A673 (cell line): ENCODE measurements around the gene ZNF439. TPM values are rescaled to one million over a fixed set of nuclear protein-coding genes. Genes with fewer than 3 reads are reported as not detected.
A peak's percentile ranks its signal among the peaks of the same experiment; 100 is the strongest.

Experiments used
- BruUV-seq: library from RNA; stranded (reverse); fragments of 400-500 nt; replicated peaks from 2 replicates; lab custom pipeline; 2021; lab: Mats Ljungman, UMichigan
- CTCF ChIA-PET: fragments of 300-600 bp; sonication (Branson Sonifier 250); formaldehyde crosslinking; loops from one replicate; lab custom pipeline; 2022; ENCODE audit warnings: antibody characterized with exemption; lab: Charles Lee
- POLR2A ChIA-PET: fragments of 300-600 bp; sonication (Branson Sonifier 250); formaldehyde crosslinking; loops from one replicate; lab custom pipeline; 2022; ENCODE audit warnings: antibody characterized with exemption; ENCODE audit not compliant: low non-redundant PET; lab: Charles Lee
- DNase-seq: peaks from one replicate; pipeline ENCODE4 v3.0.0-alpha.2; 2015; ENCODE audit warnings: low spot score
- H3K27ac ChIP-seq: fragments of 200-600 bp; sonication (generic); 2 replicates; pipeline ENCODE4 v1.5.1; 2016; ENCODE audit warnings: mixed run types, low read depth, mild to moderate bottlenecking, mixed read lengths, antibody characterized with exemption, low read length; ENCODE audit not compliant: poor library complexity, severe bottlenecking
- H3K27me3 ChIP-seq: fragments of 200-600 bp; sonication (generic); replicated peaks from 2 replicates; pipeline ENCODE4 v1.6.1; 2017; ENCODE audit warnings: mixed run types, low read depth, mild to moderate bottlenecking, mixed read lengths, antibody characterized with exemption, low read length; ENCODE audit not compliant: insufficient read depth, poor library complexity
- H3K36me3 ChIP-seq: fragments of 200-600 bp; sonication (generic); 2 replicates; pipeline ENCODE4 v1.6.1; 2016; ENCODE audit warnings: mixed run types, mild to moderate bottlenecking, mixed read lengths, antibody characterized with exemption, low read length; ENCODE audit not compliant: insufficient read depth, poor library complexity, severe bottlenecking
- H3K4me1 ChIP-seq: fragments of 200-600 bp; sonication (generic); 2 replicates; pipeline ENCODE4 v1.6.1; 2017; ENCODE audit warnings: mixed run types, mild to moderate bottlenecking, mixed read lengths, antibody characterized with exemption, low read length; ENCODE audit not compliant: insufficient read depth, poor library complexity, severe bottlenecking
- H3K4me3 ChIP-seq: fragments of 200-600 bp; sonication (generic); 2 replicates; pipeline ENCODE4 v1.5.1; 2016; ENCODE audit warnings: low read depth, mixed run types, mild to moderate bottlenecking, mixed read lengths, low read length; ENCODE audit not compliant: poor library complexity, severe bottlenecking
- H3K9me3 ChIP-seq: fragments of 200-600 bp; sonication (generic); 2 replicates; pipeline ENCODE4 v1.6.1; 2016; ENCODE audit warnings: mixed run types, low read depth, mild to moderate bottlenecking, mixed read lengths, antibody characterized with exemption, low read length; ENCODE audit not compliant: poor library complexity, severe bottlenecking
- EZH2 ChIP-seq: fragments of 200-600 bp; sonication (generic); IDR thresholded peaks from 2 replicates; pipeline ENCODE4 v1.6.1; 2017; ENCODE audit warnings: borderline replicate concordance, low read depth, mild to moderate bottlenecking, mixed read lengths, antibody characterized with exemption, low read length; ENCODE audit not compliant: poor library complexity, severe bottlenecking
- intact Hi-C: fragments of 100-400 bp; cut with micrococcal nuclease; formaldehyde crosslinking; loops from one replicate; pipeline ENCODE4 v1.10.0; 2022; ENCODE audit not compliant: unreplicated experiment
- total RNA-seq: library from RNA; stranded (reverse); gene quantifications from 2 replicates; pipeline ENCODE4 v1.2.3, GENCODE V29; 2021
- TF ChIP-seq, protein P1 (sequence below): fragments of 300-800, 200-600 bp; sonication (generic); conservative IDR thresholded peaks from 2 replicates; pipeline ENCODE4 v1.5.1; 2017; ENCODE audit warnings: low read depth, mild to moderate bottlenecking, antibody characterized with exemption, low read length, moderate library complexity, mixed read lengths

ZNF439 gene
- total RNA-seq, 1 experiment from 2014 or later: 4.0 TPM

- Histone ChIP-seq H3K4me3 (peak overlapping the region; percentile 89), H3K4me1 (no peaks in the 10 kb centered on the region), H3K9me3 (peaks cover 3% of the 10 kb centered on the region), H3K27ac (peak overlapping the region; percentile 67), H3K27me3 (no peaks in the 10 kb centered on the region), H3K36me3 (no peaks in the 10 kb centered on the region)
- ChIA-PET POLR2A (interaction anchor here (0.7 kb wide), 1 partner anchor 136 kb away, joined by 5 read pairs; no protein-coding TSS in a partner anchor), CTCF (interaction anchor here (1.3 kb wide), 1 partner anchor 16 kb away, joined by 5 read pairs; no protein-coding TSS in a partner anchor)
- no TSS peak for BruUV-seq
- no peak for TF ChIP-seq EZH2
- TF ChIP-seq, protein P1, sequence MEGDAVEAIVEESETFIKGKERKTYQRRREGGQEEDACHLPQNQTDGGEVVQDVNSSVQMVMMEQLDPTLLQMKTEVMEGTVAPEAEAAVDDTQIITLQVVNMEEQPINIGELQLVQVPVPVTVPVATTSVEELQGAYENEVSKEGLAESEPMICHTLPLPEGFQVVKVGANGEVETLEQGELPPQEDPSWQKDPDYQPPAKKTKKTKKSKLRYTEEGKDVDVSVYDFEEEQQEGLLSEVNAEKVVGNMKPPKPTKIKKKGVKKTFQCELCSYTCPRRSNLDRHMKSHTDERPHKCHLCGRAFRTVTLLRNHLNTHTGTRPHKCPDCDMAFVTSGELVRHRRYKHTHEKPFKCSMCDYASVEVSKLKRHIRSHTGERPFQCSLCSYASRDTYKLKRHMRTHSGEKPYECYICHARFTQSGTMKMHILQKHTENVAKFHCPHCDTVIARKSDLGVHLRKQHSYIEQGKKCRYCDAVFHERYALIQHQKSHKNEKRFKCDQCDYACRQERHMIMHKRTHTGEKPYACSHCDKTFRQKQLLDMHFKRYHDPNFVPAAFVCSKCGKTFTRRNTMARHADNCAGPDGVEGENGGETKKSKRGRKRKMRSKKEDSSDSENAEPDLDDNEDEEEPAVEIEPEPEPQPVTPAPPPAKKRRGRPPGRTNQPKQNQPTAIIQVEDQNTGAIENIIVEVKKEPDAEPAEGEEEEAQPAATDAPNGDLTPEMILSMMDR: no peak
- DNase-seq: no peak
- intact Hi-C loops: loop anchor here (5.0 kb wide), 1 partner anchor 251 kb away; no protein-coding TSS in a partner anchor
These were observed 34.9 kb upstream of the ZNF439 start for GRCh38 chr19:11813703-11814028.

DNA sequence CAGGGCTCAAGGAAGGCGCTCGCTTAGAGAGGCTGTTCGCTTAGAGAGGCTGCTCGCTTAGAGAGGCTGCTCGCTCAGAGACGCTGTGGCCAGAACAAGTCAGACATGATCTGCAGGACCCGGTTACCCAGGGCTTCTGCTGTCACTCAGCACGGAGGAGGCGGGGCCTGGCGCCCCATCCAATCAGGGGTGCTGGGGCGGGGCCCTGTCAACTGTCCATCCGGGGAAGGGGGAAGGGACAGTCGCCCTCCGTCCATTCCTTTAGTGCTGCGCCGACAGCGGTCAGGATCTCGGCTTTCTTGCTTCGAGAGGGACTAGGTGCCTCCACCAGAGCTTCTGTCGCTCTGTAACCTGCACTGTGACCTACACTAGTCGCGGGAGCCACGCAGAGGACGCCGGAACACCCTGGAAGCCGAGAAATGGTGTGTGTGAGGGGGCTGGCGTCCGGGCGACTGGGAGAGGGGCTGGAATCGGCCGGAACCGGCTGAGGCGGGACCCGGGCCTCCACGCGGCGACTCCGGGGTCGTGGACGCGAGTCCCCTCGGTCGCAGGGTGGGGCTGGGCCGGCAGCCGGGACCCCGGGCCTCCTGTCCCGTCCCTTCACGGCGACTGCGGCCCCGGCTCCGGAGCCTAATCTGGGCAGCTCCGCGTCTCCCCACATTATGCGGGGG, 34.4 kb upstream of the ZNF439 start, which contains the start of gene ZNF440:
ZNF440 (plus strand) TSS at position 245 of the 671 bp plus-strand sequence; CDS start at position 420, 175 bp downstream.
- ChIA-PET POLR2A (no interaction called here), CTCF (interaction anchor here (1.3 kb wide), 1 partner anchor 16 kb away, joined by 5 read pairs; no protein-coding TSS in a partner anchor)
- peak within 1 kb of the TSS; percentile 67 for H3K27ac ChIP-seq

DNA sequence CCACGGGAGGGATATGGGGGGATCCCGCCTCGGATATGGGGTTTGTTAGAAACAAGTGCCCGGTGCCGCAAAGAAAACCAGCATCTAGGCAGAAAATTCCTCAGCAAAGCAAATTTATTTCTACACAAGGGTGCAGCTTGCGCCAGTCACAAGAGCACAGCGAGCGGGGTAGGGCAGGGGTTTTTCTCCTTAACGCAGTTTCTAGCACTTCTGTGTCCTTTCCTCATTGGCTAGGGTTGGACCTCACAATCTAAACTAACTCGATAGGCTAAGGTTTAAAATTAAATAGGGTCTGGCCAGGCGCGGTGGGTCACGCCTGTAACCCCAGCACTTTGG, 33.9 kb upstream of the ZNF439 start:
- peak; percentile 15 for DNase-seq
- ChIA-PET CTCF (interaction anchor here (0.6 kb wide), 1 partner anchor 943 kb away, joined by 3 read pairs; no protein-coding TSS in a partner anchor), POLR2A (no interaction called here)
- no TSS peak for BruUV-seq
- Histone ChIP-seq H3K4me3 (peak overlapping the region; percentile 89), H3K9me3 (no peaks in the 10 kb centered on the region), H3K4me1 (no peaks in the 10 kb centered on the region), H3K27me3 (no peaks in the 10 kb centered on the region), H3K27ac (peak overlapping the region; percentile 67), H3K36me3 (no peaks in the 10 kb centered on the region)
- intact Hi-C loops: loop anchor here (5.0 kb wide), 1 partner anchor 252 kb away; no protein-coding TSS in a partner anchor
- no peak for TF ChIP-seq EZH2
- TF ChIP-seq, protein P1: no peak

More for the DNA sequence above, 34.4 kb upstream of the ZNF439 start, which contains the start of gene ZNF440:
- intact Hi-C loops: loop anchor here (5.0 kb wide), 1 partner anchor 252 kb away; no protein-coding TSS in a partner anchor
- DNase-seq: peak; percentile 89
- TF ChIP-seq EZH2: no peak
- TF ChIP-seq, protein P1: no peak
- Histone ChIP-seq H3K4me1 (no peaks in the 10 kb centered on the region), H3K27me3 (no peaks in the 10 kb centered on the region), H3K9me3 (no peaks in the 10 kb centered on the region), H3K4me3 (peak within 1 kb of the TSS; percentile 89), H3K36me3 (no peaks in the 10 kb centered on the region)
- BruUV-seq: TSS peak; percentile 41
